Uterus (tissue), 4 donors: Measurements from ENCODE around the gene CYP51A1. TPM values are rescaled to one million over a fixed set of nuclear protein-coding genes. Genes with fewer than 3 reads are reported as not detected.
"Not testable (repeated sequence)": the region's sequence is repeated elsewhere in the genome, so short reads cannot be mapped to it uniquely, and the experiment has no call there.

Experiments used
- DNase-seq, 2 donors: peaks; one replicate each; pipeline ENCODE4 v3.0.0-alpha.2; 2019 to 2020
- H3K27ac ChIP-seq, 2 donors: fragments of 200-600 bp; sonication (generic); 1 replicate in 1 of 2; 2 replicates in 1 of 2; pipeline ENCODE4 v1.5.1; 2016 to 2018
- H3K27me3 ChIP-seq, 2 donors: fragments of 200-600 bp; sonication (generic); one replicate each; pipeline ENCODE4 v1.5.1; 2018 to 2019; ENCODE audit warnings: control low read depth in 1 of 2
- H3K36me3 ChIP-seq, 2 donors: fragments of 200-600 bp; sonication (generic); one replicate each; pipeline ENCODE4 v1.5.1; 2019; ENCODE audit warnings: control low read depth in 1 of 2
- H3K4me1 ChIP-seq, 2 donors: fragments of 200-600 bp; sonication (generic); one replicate each; pipeline ENCODE4 v1.5.1; 2018 to 2019; ENCODE audit warnings: control low read depth in 1 of 2
- H3K4me3 ChIP-seq, 2 donors: fragments of 200-600 bp; sonication (generic); 1 replicate in 1 of 2; 2 replicates in 1 of 2; pipeline ENCODE4 v1.5.1; 2018 to 2019; ENCODE audit warnings: mild to moderate bottlenecking in 1 of 2
- H3K9me3 ChIP-seq, 2 donors: fragments of 200-600 bp; sonication (generic); one replicate each; pipeline ENCODE4 v1.5.1; 2019; ENCODE audit warnings: control low read depth in 1 of 2
- CTCF ChIP-seq, 4 experiments: fragments of 200-600 bp in 2 of 4; fragments of 450-650 bp in 2 of 4; sonication (generic) in 2 of 4; IDR thresholded peaks; one replicate each; pipeline ENCODE4 v1.5.1; 2016 to 2019; ENCODE audit warnings: antibody characterized with exemption in 4 of 4, mild to moderate bottlenecking in 2 of 4, moderate library complexity in 1 of 4
- POLR2A ChIP-seq, 2 donors: fragments of 450-650 bp; IDR thresholded peaks; one replicate each; pipeline ENCODE4 v1.6.1; 2016; ENCODE audit warnings: antibody characterized with exemption in 2 of 2, mild to moderate bottlenecking in 1 of 2, moderate library complexity in 1 of 2
- intact Hi-C: fragments of 100-400 bp; cut with DNase I; formaldehyde crosslinking; loops from one replicate; pipeline ENCODE4 v1.15.1; 2023; ENCODE audit warnings: low total_unique reads
- total RNA-seq, 4 donors: library from RNA; depleted of rRNA in 3 of 4; stranded (reverse); fragments of >200 nt in 3 of 4; gene quantifications; one replicate each; pipeline versions ENCODE4 v1.1.0 to v1.2.4, GENCODE V29; 2014 to 2023
- donor health status: DM: yes; HTN: yes; CAD: no.

CYP51A1 gene
- total RNA-seq, 4 donors from 2014 or later = 7.2 to 121 (median 38.3) TPM

GRCh38 chr7:92119213-92119759, 15.0 kb downstream of the CYP51A1 start:
- Histone ChIP-seq H3K4me1 (no peaks in the 10 kb centered on the region), H3K36me3 (no peaks in the 10 kb centered on the region), H3K4me3 (no peak overlapping the region), H3K9me3 (no peaks in the 10 kb centered on the region), H3K27ac (no peak overlapping the region), H3K27me3 (no peaks in the 10 kb centered on the region)
- intact Hi-C loops = no loop called here
- TF ChIP-seq CTCF (IDR thresholded peaks at IDR 0.05) = no peak
- no peak for TF ChIP-seq POLR2A (IDR thresholded peaks at IDR 0.05)
- DNase-seq = no peak

GRCh38 chr7:92116949-92117348, 17.3 kb downstream of the CYP51A1 start:
- no peaks in the 10 kb centered on the region for H3K4me1 ChIP-seq
- H3K27ac ChIP-seq = no peak overlapping the region
- no peaks in the 10 kb centered on the region for H3K9me3 ChIP-seq
- H3K27me3 ChIP-seq = no peaks in the 10 kb centered on the region
- no peaks in the 10 kb centered on the region for H3K36me3 ChIP-seq
- DNase-seq = no peak
- no peak for TF ChIP-seq POLR2A (IDR thresholded peaks at IDR 0.05)
- no peak for TF ChIP-seq CTCF (IDR thresholded peaks at IDR 0.05)
- no peak overlapping the region for H3K4me3 ChIP-seq
- intact Hi-C loops = no loop called here

GRCh38 chr7:92115821-92116220, 18.5 kb downstream of the CYP51A1 start:
- intact Hi-C loops = no loop called here
- Histone ChIP-seq H3K36me3 (no peaks in the 10 kb centered on the region), H3K27ac (no peak overlapping the region), H3K4me1 (no peaks in the 10 kb centered on the region), H3K9me3 (no peaks in the 10 kb centered on the region), H3K4me3 (no peak overlapping the region), H3K27me3 (no peaks in the 10 kb centered on the region)
- TF ChIP-seq POLR2A (IDR thresholded peaks at IDR 0.05) (no peak), CTCF (IDR thresholded peaks at IDR 0.05) (no peak)
- DNase-seq = no peak

GRCh38 chr7:92110857-92111256, 23.4 kb downstream of the CYP51A1 start:
- H3K36me3 ChIP-seq = no peaks in the 10 kb centered on the region
- intact Hi-C loops = no loop called here
- TF ChIP-seq POLR2A (IDR thresholded peaks at IDR 0.05) = no peak
- TF ChIP-seq CTCF (IDR thresholded peaks at IDR 0.05) = no peak
- no peak overlapping the region for H3K4me3 ChIP-seq
- H3K4me1 ChIP-seq = no peaks in the 10 kb centered on the region
- H3K27me3 ChIP-seq = no peaks in the 10 kb centered on the region
- DNase-seq = no peak
- no peaks in the 10 kb centered on the region for H3K9me3 ChIP-seq
- no peak overlapping the region for H3K27ac ChIP-seq

GRCh38 chr7:92108821-92109220, 25.5 kb downstream of the CYP51A1 start:
- Histone ChIP-seq H3K36me3 (no peaks in the 10 kb centered on the region), H3K4me1 (no peaks in the 10 kb centered on the region)
- intact Hi-C loops = no loop called here

GRCh38 chr7:92102862-92103261, 31.4 kb downstream of the CYP51A1 start:
- DNase-seq, H3K27ac ChIP-seq, intact Hi-C loops, H3K36me3 ChIP-seq, H3K9me3 ChIP-seq, H3K4me1 ChIP-seq, H3K27me3 ChIP-seq, H3K4me3 ChIP-seq: not testable (repeated sequence)

More at GRCh38 chr7:92108821-92109220, 25.5 kb downstream of the CYP51A1 start:
- Histone ChIP-seq H3K27ac (no peak overlapping the region), H3K9me3 (no peaks in the 10 kb centered on the region), H3K4me3 (no peak overlapping the region), H3K27me3 (no peaks in the 10 kb centered on the region)
- no peak for DNase-seq
- TF ChIP-seq CTCF (IDR thresholded peaks at IDR 0.05) (no peak), POLR2A (IDR thresholded peaks at IDR 0.05) (no peak)
